Melanocyte of skin (primary cell): ENCODE measurements around the gene PARD6B. TPM values are rescaled to one million over a fixed set of nuclear protein-coding genes. Genes with fewer than 3 reads are reported as not detected.

Experiments
- total RNA-seq, 2 donors: library from RNA; depleted of rRNA; stranded (reverse); fragments of >200 nt; gene quantifications; 2 replicates each; pipeline ENCODE4 v1.2.3, GENCODE V29; 2012

PARD6B gene, protein sequence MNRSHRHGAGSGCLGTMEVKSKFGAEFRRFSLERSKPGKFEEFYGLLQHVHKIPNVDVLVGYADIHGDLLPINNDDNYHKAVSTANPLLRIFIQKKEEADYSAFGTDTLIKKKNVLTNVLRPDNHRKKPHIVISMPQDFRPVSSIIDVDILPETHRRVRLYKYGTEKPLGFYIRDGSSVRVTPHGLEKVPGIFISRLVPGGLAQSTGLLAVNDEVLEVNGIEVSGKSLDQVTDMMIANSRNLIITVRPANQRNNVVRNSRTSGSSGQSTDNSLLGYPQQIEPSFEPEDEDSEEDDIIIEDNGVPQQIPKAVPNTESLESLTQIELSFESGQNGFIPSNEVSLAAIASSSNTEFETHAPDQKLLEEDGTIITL
- 1 to 10 TPM in 1 of 2 donors, under 1 TPM in 1; 0.34 to 1.7 TPM for total RNA-seq

DNA sequence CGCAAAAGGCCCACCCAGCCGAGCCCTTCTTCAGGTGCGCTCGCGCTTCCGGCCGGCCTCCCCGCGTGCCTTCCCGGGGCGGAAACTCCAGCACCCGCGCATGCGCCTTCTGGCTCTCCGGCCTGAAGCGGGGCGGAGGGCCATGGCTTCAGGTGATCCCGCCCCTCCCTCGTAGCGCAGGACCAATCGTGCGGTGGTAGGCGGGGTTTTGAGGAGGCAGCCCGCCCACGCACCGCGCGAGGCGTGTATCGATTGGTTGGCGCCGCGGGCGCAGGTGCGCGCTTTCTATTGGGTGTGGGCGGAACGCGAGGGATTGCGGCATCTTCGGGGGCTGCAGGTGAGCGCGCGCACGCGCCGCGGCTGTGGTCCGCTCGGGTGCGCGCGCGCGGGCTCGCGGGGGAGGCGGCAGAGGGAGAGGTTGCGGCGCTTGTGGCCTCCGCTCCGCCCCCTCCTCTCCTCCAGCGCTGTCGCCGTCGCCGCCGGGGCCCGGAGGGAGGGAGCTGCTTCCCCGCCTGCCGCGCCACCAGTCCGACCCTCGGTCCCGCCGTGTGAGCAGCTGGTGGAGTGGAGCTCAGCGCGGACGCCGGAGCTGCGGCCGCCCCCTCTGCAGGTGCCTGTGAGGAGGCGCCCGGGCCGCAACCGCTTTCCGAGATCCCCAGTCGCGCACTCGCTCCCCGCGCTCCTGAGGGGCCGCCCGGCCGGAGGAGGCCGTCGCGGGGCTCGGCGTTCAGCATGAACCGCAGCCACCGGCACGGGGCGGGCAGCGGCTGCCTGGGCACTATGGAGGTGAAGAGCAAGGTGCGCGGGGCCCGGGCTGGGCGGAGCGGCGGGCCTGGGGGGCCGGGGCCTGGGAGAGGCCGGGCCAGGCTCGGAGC lies at the start of gene PARD6B:
Gene PARD6B (plus strand): TSS at position 526 of the 875 bp plus-strand sequence. CDS start 207 bp downstream, at position 733.

DNA sequence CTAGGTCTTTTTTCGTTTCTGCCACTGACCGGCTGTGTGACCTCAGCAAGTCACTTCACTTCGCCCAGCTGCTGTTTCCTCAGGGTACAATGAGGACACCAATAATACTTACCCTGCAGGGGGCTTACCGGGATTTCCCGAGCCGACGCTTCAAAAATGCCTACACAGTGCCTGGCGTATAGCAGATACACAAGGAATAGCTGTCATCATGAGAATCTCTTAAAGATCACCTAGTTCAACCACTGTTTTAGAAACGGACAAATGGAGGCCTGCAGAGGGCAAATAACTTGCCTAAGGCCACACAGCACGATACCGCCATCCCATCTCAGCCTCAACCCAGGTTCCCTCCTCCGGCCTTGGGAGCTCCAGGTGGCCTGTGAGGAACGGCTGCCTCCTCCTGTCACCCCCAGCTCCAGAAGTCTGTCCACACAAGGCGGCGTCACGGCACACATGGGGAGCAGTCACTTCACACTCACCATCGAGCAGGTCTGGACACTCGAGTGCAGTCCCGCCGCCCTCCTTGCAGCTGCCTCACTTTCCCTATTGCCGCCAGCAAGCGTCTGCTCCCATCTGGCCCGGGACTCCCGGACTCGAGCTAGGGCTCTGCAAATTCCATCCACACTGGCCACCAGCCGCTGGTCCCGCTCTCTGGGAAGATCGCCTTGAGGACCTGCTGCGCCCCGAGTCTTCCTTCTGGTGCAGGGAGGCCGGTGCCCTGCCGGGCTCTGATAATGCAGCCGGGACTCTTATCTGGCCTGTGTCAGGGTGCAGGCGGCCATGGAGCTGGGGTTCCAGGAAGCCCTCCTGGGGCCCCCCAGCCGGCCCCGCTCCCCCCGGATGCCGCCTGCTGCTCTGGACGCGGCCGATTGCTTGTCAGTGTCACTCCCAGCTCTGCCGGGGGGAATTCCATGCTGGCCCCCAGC lies 40.5 kb upstream of the PARD6B start, which contains the start of gene RIPOR3:
Gene RIPOR3 (minus strand): TSS at position 893 of the 923 bp plus-strand sequence. CDS start 414 bp downstream, at position 479.

DNA sequence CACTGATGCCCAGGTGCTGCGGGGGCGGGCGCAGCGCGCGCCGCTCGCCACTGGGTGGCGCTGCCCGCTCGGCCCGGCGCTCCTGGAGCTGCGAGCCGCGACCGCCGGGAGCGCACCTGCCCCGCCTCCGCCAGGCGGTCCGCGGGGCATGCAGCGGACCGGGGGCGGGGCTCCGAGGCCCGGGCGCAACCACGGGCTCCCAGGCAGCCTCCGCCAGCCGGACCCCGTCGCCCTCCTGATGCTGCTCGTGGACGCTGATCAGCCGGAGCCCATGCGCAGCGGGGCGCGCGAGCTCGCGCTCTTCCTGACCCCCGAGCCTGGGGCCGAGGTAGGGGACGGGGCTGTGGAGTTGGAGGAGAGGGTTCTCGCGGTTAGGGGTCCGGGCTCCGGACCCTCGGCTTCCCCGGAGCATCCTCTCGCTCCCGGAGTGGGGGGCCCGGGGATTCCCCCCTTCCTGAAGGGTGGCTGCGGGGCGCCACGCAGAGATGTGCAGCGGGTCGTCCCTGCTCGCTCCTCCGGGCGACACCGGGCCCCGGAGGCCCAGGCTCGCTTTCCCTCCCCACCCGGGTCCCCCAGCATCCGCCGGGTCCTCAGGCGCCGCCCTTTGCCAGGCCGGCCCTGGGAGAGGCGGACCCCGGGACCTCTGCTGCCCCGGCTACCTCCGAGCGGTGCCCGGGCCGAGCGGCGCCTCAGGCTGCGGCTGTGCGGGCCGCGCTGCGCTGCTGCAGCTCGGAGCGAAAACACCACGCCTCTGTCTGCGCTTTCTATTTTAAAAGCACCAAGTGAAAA lies 63.7 kb downstream of the PARD6B start, which contains the start of gene BCAS4:
Gene BCAS4 (plus strand): TSS at position 216 of the 789 bp plus-strand sequence. CDS start 23 bp downstream, at position 239.

Other genes with a start within 250 kb of the PARD6B start
- 100 to 1,000 TPM; 111 to 113 TPM for gene PTPN1, start 221.2 kb upstream of the PARD6B start, total RNA-seq
- not detected for gene RIPOR3, start 40.0 kb upstream of the PARD6B start, total RNA-seq
- 1 to 10 TPM; 6.0 to 6.2 TPM for gene BCAS4, start 63.5 kb downstream of the PARD6B start, total RNA-seq
- gene ADNP, start 199.9 kb downstream of the PARD6B start, total RNA-seq: 10 to 100 TPM; 24.1 to 35.0 TPM
- gene DPM1, start 227.0 kb downstream of the PARD6B start, total RNA-seq: 10 to 100 TPM; 40.3 to 59.3 TPM
- 10 to 100 TPM in 1 of 2 donors, 1 to 10 TPM in 1; 9.6 to 13.0 TPM for gene MOCS3, start 227.2 kb downstream of the PARD6B start, total RNA-seq